Islet of Langerhans (tissue), 1 donor: ENCODE measurements around the gene RYR2.
A peak's percentile ranks its signal among the peaks of the same experiment; 100 is the strongest.
"Not testable (repeated sequence)": the region's sequence is repeated elsewhere in the genome, so short reads cannot be mapped to it uniquely, and the experiment has no call there.

Experiments used
- FAIRE-seq: peaks from one replicate; lab custom pipeline; 2011; peaks lifted over from hg19 to GRCh38; lab: Jason Lieb, UNC

The RYR2 gene

GRCh38 chr1:237804516-237804915 is 762.5 kb downstream of the RYR2 start:
- FAIRE-seq: no peak

- no peak for FAIRE-seq
Measured at GRCh38 chr1:237809099-237809498, 767.1 kb downstream of the RYR2 start.

- FAIRE-seq: no peak
Measured at GRCh38 chr1:237811633-237812032, 769.6 kb downstream of the RYR2 start.

- FAIRE-seq: no peak
Measured at GRCh38 chr1:237812061-237812460, 770.1 kb downstream of the RYR2 start.

- no peak for FAIRE-seq
Measured at GRCh38 chr1:237814319-237814924, 772.4 kb downstream of the RYR2 start.

- FAIRE-seq: no peak
Measured at GRCh38 chr1:237817277-237817676, 775.3 kb downstream of the RYR2 start.

GRCh38 chr1:237820634-237821033 is 778.6 kb downstream of the RYR2 start:
- FAIRE-seq: not testable (repeated sequence)

GRCh38 chr1:237832858-237833257 is 790.9 kb downstream of the RYR2 start:
- peak; percentile 27 for FAIRE-seq

- no peak for FAIRE-seq
Measured at GRCh38 chr1:237834048-237834447, 792.1 kb downstream of the RYR2 start.

GRCh38 chr1:237834461-237834860 is 792.5 kb downstream of the RYR2 start:
- FAIRE-seq: no peak

- no peak for FAIRE-seq
Measured at GRCh38 chr1:237838320-237838719, 796.3 kb downstream of the RYR2 start.

GRCh38 chr1:237838904-237839534 is 797.0 kb downstream of the RYR2 start:
- FAIRE-seq: no peak

- FAIRE-seq: no peak
Measured at GRCh38 chr1:237841485-237841884, 799.5 kb downstream of the RYR2 start.

GRCh38 chr1:237843516-237843915 is 801.5 kb downstream of the RYR2 start:
- not testable (repeated sequence) for FAIRE-seq

- peak; percentile 27 for FAIRE-seq
Measured at GRCh38 chr1:237851210-237851845, 809.3 kb downstream of the RYR2 start.

GRCh38 chr1:237852342-237852741 is 810.4 kb downstream of the RYR2 start:
- FAIRE-seq: no peak

- FAIRE-seq: no peak
Measured at GRCh38 chr1:237857455-237857854, 815.5 kb downstream of the RYR2 start.

GRCh38 chr1:237858992-237859391 is 817.0 kb downstream of the RYR2 start:
- no peak for FAIRE-seq

- no peak for FAIRE-seq
Measured at GRCh38 chr1:237861944-237862343, 820.0 kb downstream of the RYR2 start.

- FAIRE-seq: no peak
Measured at GRCh38 chr1:237863234-237863633, 821.2 kb downstream of the RYR2 start.

- peak; percentile 64 for FAIRE-seq
Measured at GRCh38 chr1:237864338-237865244, 822.6 kb downstream of the RYR2 start.

- no peak for FAIRE-seq
Measured at GRCh38 chr1:237867380-237867888, 825.5 kb downstream of the RYR2 start.
